GM19239 (cell line): Measurements from ENCODE around the gene LSM7.

Experiments used
- DNase-seq: peaks from one replicate; pipeline ENCODE4 v3.0.0; 2011; ENCODE audit warnings: low spot score; ENCODE audit not compliant: insufficient read length
- FAIRE-seq: peaks from 2 replicates; lab custom pipeline; 2011; peaks lifted over from hg19 to GRCh38; lab: Jason Lieb, UNC

Gene LSM7

DNA sequence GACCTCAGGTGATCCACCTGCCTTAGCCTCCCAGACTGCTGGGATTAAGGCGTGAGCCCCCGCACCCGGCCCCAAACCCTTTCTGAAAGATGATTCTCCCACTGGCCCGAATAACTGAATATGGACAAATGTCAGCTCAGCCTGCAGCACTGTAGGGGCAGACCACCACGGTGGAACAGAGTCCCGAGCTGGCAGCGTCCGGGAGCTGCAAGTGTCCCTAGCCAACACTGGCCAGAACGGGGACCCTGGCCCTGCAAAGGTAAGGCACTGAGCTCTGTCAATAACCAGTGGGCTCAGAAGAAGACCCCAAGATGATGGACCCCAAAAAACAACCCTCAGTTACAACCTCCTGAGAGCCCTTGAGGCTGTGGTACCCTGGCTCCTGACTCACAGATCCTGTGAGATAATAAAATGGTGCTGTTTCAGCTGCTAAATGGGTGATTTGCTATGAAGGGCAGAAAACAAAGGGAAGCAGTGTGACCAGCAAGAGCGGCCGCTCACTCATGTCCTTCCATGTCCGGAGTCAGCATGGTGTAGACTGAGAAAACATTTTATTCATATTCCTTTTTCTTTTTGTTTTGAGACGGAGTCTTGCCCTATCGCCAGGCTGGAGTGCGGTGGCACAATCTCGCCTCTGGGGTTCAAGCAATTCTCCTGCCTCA lies 1.6 kb downstream of the LSM7 start:
- FAIRE-seq, result peak; percentile 40

DNA sequence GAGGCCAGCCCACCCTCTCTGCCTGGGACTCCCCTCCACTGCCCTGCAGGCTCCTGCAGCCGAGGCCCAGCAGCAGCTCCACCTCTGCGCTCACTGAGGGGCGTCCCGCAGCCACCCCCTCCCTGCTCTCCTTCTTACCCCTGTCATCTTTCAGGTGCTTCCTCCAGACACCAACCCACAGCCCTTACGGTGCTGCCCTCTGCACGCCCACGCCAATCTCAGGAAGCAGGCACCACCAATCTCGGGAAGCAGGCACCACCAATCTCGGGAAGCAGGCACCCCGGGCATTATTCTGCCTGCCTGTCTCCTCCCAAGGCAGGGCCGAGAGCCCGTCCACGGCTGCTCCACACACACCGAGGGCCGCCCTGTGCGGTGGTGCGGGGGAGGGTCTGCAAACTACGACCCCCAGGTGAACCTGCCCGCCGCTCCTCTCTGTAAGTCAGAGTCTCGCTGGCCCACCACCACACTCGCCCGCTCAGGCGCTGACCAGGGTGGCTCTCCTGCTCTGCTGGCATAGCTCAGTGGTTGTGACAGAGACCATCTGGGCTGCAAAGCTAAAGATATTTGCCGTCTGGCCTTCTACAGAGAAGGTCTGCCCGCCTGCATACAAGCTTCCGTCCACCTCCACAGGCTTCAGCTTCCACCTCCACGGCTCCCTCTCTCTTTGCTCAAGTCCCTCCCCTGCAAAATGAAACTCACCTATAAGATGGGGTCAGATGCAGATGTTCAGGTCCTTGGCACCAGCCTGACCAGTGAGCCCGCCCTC lies 2.9 kb downstream of the LSM7 start:
- no peak for FAIRE-seq
- no peak for DNase-seq

More for the DNA sequence above, 1.6 kb downstream of the LSM7 start:
- no peak for DNase-seq

DNA sequence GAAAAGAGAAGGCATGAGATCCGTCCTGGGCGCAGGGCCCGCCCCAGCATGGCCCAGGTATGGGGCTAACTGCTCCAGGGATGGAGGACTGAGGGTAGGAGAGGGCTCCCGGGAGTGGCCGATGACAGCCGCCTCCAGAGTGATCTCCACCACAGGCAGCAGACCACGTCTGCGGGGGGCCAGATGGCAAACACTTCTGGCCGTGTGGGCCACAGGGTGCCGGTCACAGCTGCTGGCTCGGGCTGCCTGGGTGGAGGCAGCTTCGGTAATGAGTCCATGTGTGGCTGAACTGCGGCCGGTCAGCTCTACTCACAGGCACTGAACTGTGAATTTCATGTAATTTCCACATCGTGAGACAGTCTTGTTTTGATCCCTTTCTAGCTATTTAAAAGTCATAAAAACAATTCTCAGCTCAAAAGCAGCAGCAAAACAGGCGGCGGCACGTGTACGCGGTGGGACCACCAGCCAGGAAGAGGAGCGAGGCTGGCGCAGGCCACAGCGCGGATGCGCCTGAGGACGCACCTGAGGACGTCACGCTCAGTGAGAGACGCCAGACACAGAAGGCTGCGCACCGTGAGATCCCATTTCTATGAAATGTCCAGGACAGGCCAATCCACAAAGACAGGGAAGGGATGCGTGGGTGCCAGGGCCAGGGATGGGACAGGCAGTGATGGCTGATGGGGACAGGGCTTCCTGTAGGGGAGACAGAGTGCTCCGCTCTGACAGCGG lies 4.0 kb downstream of the LSM7 start:
- FAIRE-seq (no peak), DNase-seq (no peak)

DNA sequence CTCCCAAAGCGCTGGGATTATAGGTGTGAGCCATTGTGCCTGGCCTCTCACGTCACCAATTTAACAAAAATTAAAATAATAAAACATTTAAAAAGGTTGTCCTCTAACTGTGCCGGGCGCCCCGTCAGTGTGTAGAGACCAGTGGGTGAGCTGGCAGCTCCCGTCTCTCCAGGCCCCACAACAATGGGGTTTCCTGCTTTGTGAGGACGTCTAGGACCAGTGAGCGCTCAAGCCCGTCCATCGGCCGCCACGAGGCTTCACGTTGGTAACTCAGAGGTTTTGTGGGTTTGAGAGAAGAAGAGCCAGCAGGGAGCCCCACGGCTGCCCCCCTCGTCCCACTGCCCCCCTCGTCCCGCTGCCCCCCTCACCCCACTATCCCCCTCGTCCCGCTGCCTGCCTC lies 4.7 kb downstream of the LSM7 start:
- DNase-seq, result no peak
- FAIRE-seq, result no peak

DNA sequence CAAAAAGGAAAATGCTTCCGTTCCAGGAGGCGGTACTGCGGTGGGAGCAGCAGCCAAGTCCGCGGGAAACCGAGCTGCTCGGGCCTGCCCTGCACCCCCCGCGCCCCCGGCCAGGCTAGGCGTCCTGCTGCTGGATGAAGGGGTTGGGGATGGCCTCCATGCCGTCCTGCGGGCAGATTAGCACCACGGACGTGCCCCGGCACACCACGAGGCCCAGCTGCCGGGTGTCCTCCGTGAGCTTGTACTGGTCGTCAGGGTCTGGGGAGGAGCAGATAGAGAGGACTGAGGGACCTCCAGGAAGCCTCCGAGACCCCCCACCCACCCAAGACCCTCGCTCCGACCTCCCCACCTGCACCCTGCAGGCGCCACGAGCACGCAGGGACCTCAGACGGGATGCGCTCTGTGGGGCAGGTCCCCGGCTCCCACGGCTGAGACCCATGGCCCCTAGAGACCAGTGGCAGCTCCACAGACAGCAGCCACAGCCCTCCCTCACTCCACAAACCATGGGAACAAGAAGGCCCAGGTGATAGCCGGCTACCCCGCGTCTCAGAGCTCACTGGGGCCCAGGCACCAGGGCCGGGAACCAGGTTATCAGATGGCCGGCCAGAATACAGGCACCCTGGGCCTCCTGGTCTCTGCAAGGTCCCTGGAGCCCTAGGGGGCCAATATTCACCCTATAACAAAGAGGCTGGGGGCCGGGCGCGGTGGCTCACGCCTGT lies 6.7 kb downstream of the LSM7 start:
- DNase-seq (no peak), FAIRE-seq (no peak)

DNA sequence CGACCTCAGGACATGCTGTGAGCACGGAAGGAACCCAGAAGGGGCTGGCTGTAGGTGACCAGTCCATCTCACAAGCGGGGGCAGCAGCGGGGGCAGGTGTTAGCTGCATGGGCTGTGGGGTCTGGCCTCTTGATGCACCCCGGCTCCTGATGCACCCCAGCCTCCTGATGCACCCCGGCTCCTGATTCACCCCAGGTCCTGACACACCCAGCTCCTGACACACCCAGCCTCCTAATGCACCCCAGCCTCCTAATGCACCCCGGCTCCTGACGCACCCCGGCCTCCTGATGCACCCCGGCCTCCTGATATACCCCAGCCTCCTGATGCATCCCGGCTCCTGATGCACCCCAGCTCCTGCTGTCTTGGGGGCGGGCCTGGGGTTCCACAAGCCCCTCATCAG lies 7.4 kb downstream of the LSM7 start:
- FAIRE-seq (no peak), DNase-seq (no peak)

GRCh38 chr19:2320049-2320448 lies 8.3 kb downstream of the LSM7 start:
- FAIRE-seq (no peak), DNase-seq (no peak)

GRCh38 chr19:2319551-2319950 lies 8.8 kb downstream of the LSM7 start:
- FAIRE-seq (no peak), DNase-seq (no peak)

GRCh38 chr19:2318923-2319322 lies 9.5 kb downstream of the LSM7 start:
- no peak for DNase-seq
- FAIRE-seq, result no peak

GRCh38 chr19:2317756-2318155 lies 10.6 kb downstream of the LSM7 start:
- DNase-seq (no peak), FAIRE-seq (no peak)

DNA sequence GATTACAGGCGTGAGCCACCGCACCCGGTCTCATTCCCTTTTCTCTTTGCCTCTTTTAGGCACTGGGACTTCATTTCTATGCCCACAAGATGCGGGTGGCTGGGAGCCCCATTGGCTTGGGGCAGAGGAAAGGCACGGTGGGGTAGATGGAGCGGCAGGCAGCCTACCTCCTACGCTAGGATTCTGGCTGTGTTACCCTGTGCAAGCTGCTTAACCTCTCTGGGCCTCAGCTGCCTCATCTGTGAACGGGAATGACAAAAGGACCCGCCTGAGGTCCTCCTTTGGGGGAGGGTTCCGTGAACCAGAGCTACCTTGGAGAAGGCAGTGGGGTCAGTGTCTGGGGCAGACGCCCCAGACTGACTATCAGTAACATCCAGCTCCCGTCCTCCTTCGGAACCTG lies 11.1 kb downstream of the LSM7 start:
- DNase-seq (no peak), FAIRE-seq (no peak)

DNA sequence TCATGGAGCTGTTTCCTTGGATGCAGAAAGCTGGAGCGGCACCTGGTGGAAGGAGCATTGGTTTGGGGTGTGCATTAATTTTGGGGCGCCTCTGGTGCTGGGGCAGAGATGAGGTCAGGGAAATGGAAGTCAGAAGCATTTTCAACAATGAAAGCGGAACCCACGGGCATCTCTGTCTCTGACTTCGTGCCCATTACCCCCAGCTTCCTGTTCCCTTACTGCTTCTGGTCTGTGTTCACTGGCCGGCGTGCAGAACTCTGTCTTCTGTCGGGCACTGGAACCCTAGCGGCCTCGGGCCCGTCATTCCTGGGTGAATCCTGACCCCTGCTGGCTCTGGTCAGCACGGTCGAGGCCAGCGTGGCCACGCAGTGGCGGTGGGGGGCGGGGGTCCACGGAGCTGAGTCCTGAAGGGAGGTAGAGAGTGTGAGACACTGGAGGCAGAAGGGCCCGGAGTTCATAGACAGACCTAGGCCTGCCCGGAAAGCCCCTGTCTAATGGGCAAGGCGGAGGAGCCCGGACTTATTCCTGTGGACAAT lies 12.5 kb downstream of the LSM7 start:
- DNase-seq, result no peak
- peak; percentile 65 for FAIRE-seq

GRCh38 chr19:2315121-2315817 lies 13.1 kb downstream of the LSM7 start:
- DNase-seq (no peak), FAIRE-seq (no peak)

DNA sequence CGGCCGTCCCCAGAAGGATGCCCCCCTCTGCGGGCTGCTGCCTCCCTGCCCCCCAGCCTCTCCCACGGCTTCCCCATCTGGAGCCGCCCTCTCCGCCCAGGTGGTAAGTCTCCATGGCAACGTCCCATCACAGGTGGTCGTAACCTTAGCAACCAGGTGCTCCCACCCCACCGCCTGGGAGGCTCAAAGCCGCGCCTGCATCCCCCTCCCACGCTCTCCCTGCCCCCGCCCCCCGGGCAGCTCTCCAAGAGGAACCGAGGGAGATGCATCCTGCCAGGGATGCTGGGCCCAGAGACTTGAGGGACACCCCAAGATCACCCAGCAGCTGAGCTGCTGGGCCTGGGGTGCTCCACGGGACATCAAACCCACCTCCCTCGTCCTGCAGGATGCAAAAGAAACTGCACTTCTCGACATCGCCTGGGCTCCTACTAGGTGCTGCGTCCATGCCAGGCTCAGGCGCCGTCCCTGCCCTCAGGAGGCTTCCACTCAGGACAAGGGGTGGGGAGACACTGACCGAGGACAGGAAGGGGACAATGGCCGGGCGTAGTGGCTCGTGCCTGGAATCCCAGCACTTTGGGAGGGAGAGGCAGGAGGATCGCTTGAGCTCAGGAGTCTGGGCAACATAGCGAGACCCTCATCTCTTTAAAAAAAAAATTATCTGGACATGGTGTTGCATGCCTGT lies 15.4 kb downstream of the LSM7 start:
- no peak for FAIRE-seq
- DNase-seq, result no peak

DNA sequence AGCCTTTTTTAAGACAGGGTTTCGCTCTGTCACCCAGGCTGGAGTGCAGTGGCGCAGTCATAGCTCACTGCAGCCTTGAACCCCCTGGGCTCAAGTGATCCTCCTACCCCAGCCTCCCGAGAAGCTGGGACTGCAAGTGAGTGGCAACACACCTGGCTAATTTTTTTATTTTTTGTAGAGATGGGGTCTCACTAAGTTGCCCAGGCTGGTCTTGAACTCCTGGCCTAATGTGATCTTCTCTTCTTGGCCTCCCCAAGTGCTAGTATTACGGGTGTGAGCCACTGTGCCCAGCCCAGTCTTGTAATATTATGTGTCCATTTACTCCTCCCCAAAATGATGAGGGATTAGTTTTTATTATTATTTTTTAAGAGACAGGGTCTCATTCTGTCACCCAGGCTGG lies 17.3 kb downstream of the LSM7 start:
- DNase-seq (no peak), FAIRE-seq (no peak)

DNA sequence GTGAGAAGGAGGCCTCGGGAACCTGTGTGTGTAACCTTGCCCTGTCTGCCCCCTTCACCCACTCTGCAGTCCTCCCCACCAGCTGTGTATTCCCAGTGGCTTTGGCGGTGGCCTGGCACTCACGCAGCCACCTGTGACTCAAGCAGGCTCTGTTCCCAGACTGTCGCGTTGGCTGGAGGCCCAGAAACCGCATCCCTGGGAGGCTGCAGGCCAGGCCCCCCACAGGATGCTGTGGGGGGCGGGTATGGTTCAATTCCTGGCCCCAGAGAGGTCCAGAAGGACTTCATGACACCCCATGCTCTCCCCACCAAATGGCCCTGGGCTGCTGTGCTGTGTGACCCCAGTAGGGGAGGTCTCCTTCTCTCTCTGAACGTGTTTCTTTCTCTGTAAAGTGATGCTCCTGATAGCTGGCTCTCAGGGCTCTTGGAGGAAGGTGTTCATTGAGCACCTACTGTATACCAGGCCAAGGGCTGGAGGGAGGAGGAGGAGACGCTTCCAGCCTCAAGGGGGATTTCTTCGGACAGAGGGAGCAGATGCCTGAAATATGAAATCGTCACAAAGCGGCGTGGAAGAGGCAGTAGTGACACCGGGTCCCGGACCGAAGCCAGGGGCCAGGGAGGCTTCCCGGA lies 18.5 kb downstream of the LSM7 start:
- FAIRE-seq (no peak), DNase-seq (no peak)

GRCh38 chr19:2308114-2308556 lies 20.3 kb downstream of the LSM7 start, which contains the start of gene LINGO3:
Gene LINGO3, minus strand, starts transcription at chr19:2308154. Its CDS starts 16,378 bp downstream, at chr19:2291776.
- FAIRE-seq (no peak), DNase-seq (no peak)

DNA sequence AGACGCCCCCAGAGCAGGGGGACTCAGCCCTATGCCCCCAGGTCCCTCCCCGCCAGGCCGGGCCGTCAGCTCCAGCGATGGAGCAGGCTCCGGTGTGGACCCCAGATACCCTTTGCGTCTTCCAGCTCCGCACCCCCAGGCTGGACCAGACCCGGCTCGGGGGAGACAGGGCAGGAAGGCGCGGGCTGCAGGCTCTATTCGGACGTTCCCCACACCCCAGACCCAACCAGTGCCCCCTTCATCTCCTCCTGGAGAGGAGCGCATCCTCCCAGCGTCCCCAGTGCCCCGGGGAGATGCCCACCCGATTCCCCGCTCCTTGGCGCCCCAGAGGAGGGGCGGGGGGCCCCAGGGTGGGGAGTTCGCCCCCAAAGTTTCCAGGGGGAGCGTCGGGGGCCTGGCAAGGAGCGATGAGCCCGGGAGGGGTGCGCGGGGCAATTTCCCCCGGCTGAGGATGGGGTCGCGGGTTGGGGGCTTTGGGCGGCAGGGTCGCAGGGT lies 20.8 kb downstream of the LSM7 start:
- no peak for DNase-seq
- FAIRE-seq, result no peak
